NCI-H2227 (cell line): Measurements from ENCODE around the gene IL11.
"Not testable (repeated sequence)": the region's sequence is repeated elsewhere in the genome, so short reads cannot be mapped to it uniquely, and the experiment has no call there.

ENCODE experiments used
- DNase-seq: peaks from one replicate; lab custom pipeline; 2025; ENCODE audit not compliant: unreplicated experiment; lab: John Stamatoyannopoulos, UW

The IL11 gene

GRCh38 chr19:55370305-55370988 lies at the start of gene IL11:
Gene IL11, minus strand, starts transcription at chr19:55370463. Its CDS starts 153 bp downstream, at chr19:55370310.
- DNase-seq: no peak

- DNase-seq: no peak
Observed at GRCh38 chr19:55419624-55420236, 49.5 kb upstream of the IL11 start.

GRCh38 chr19:55419103-55419502 lies 48.8 kb upstream of the IL11 start:
- DNase-seq: no peak

- DNase-seq: peak; percentile 82
Observed at GRCh38 chr19:55418185-55418584, 47.9 kb upstream of the IL11 start.

GRCh38 chr19:55410168-55410567 lies 39.9 kb upstream of the IL11 start:
- DNase-seq: no peak

- not testable (repeated sequence) for DNase-seq
Observed at GRCh38 chr19:55409179-55409578, 38.9 kb upstream of the IL11 start.

- no peak for DNase-seq
Observed at GRCh38 chr19:55408533-55408872, 38.2 kb upstream of the IL11 start.

GRCh38 chr19:55407800-55408532 lies 37.7 kb upstream of the IL11 start:
- peak; percentile 100 for DNase-seq

- DNase-seq: not testable (repeated sequence)
Observed at GRCh38 chr19:55407550-55407799, 37.2 kb upstream of the IL11 start, which contains the start of gene UBE2S. Gene UBE2S, minus strand, starts transcription at chr19:55407788. Its CDS starts 199 bp downstream, at chr19:55407589.

GRCh38 chr19:55406826-55407549 lies 36.7 kb upstream of the IL11 start:
- DNase-seq: peak; percentile 82

- no peak for DNase-seq
Observed at GRCh38 chr19:55406091-55406825, 36.0 kb upstream of the IL11 start.

GRCh38 chr19:55405638-55406037 lies 35.4 kb upstream of the IL11 start:
- DNase-seq: no peak

- DNase-seq: no peak
Observed at GRCh38 chr19:55402509-55402908, 32.2 kb upstream of the IL11 start.

- DNase-seq: not testable (repeated sequence)
Observed at GRCh38 chr19:55401390-55401789, 31.1 kb upstream of the IL11 start.

GRCh38 chr19:55400281-55401087 lies 30.2 kb upstream of the IL11 start:
- no peak for DNase-seq

- DNase-seq: no peak
Observed at GRCh38 chr19:55398200-55398925, 28.1 kb upstream of the IL11 start.

GRCh38 chr19:55392820-55393761 lies 22.8 kb upstream of the IL11 start:
- peak; percentile 70 for DNase-seq
